CD4-positive, alpha-beta T cell (primary cell): ENCODE measurements around the gene BANF2. TPM values are rescaled to one million over a fixed set of nuclear protein-coding genes. Genes with fewer than 3 reads are reported as not detected.

Experiments used
- ATAC-seq: fragments of 200-7000 bp; cut with Tn5 transposase; one replicate; pipeline ENCODE4 v1.10.0; 2022; ENCODE audit warnings: mild to moderate bottlenecking; ENCODE audit not compliant: poor library complexity
- CTCF ChIA-PET: fragments of 350-600 bp; sonication (Branson Sonifier 250); formaldehyde crosslinking; loops from one replicate; lab custom pipeline; 2021; ENCODE audit warnings: antibody characterized with exemption, inconsistent platforms; lab: Charles Lee
- POLR2A ChIA-PET: fragments of 350-600 bp; sonication (Branson Sonifier 250); formaldehyde crosslinking; loops from one replicate; lab custom pipeline; 2021; ENCODE audit warnings: antibody characterized with exemption, inconsistent platforms; lab: Charles Lee
- DNase-seq, 14 experiments: peaks; one replicate each; pipeline ENCODE4 v3.0.0-alpha.2; 2013 to 2020; ENCODE audit warnings: mixed read lengths in 2 of 14
- H3K27ac ChIP-seq, 2 donors: one replicate each; pipeline versions ENCODE4 v1.5.1 to v1.7.0; 2013; ENCODE audit warnings: low read length in 2 of 2, low read depth in 1 of 2, mild to moderate bottlenecking in 1 of 2
- H3K27me3 ChIP-seq, 2 experiments: 1 replicate in 1 of 2; 2 replicates in 1 of 2; pipeline versions ENCODE4 v1.6.1 to v1.7.0; 2013; ENCODE audit warnings: low read length in 2 of 2, control low read depth in 1 of 2, mild to moderate bottlenecking in 1 of 2, moderate library complexity in 1 of 2; ENCODE audit not compliant: insufficient read depth in 2 of 2, control insufficient read depth in 1 of 2
- H3K36me3 ChIP-seq: one replicate; pipeline ENCODE4 v1.6.1; 2013; ENCODE audit warnings: low read length, control low read depth; ENCODE audit not compliant: insufficient read depth
- H3K4me1 ChIP-seq: one replicate; pipeline ENCODE4 v1.6.1; 2013; ENCODE audit warnings: low read length, control low read depth; ENCODE audit not compliant: insufficient read depth
- H3K4me3 ChIP-seq: one replicate; pipeline ENCODE4 v1.5.1; 2013; ENCODE audit warnings: mild to moderate bottlenecking, low read length, moderate library complexity
- H3K9me3 ChIP-seq, 2 experiments: 1 replicate in 1 of 2; 2 replicates in 1 of 2; pipeline versions ENCODE4 v1.6.1 to v1.7.0; 2013; ENCODE audit warnings: low read length in 2 of 2, mild to moderate bottlenecking in 2 of 2, control low read depth in 1 of 2, moderate library complexity in 1 of 2; ENCODE audit not compliant: control insufficient read depth in 1 of 2, insufficient read depth in 1 of 2
- H3K27ac Mint-ChIP-seq: one replicate; pipeline ENCODE4 v1.8.0; 2020; ENCODE audit warnings: mixed read lengths
- H3K27me3 Mint-ChIP-seq: one replicate; pipeline ENCODE4 v1.8.0; 2021; ENCODE audit warnings: mixed read lengths
- H3K36me3 Mint-ChIP-seq: one replicate; pipeline ENCODE4 v1.8.0; 2021; ENCODE audit warnings: low read depth, mixed read lengths
- H3K4me1 Mint-ChIP-seq: one replicate; pipeline ENCODE4 v1.8.0; 2021; ENCODE audit warnings: low read depth, mixed read lengths
- H3K4me3 Mint-ChIP-seq: one replicate; pipeline ENCODE4 v1.8.0; 2020; ENCODE audit warnings: mild to moderate bottlenecking, mixed read lengths
- H3K9me3 Mint-ChIP-seq: one replicate; pipeline ENCODE4 v1.8.0; 2020; ENCODE audit warnings: mixed read lengths
- CTCF ChIP-seq: fragments of 200-600 bp; IDR thresholded peaks from one replicate; pipeline ENCODE4 v1.8.0; 2022; ENCODE audit warnings: antibody characterized with exemption, mild to moderate bottlenecking
- intact Hi-C, 2 experiments: fragments of 100-400 bp; cut with DNase I in 1 of 2; cut with micrococcal nuclease in 1 of 2; formaldehyde crosslinking; loops; one replicate each; pipeline versions ENCODE4 v1.15.1 to v1.9.0; 2023 to 2025; cut with DNase I, micrococcal nuclease
- total RNA-seq, 174 experiments: library from RNA in 2 of 174; stranded (reverse) in 2 of 174; gene quantifications; one replicate each; pipeline ENCODE4 v1.2.3 and lab custom pipeline; 2021 to 2026

The BANF2 gene
- total RNA-seq, 2 experiments from 2014 or later = not detected

- DNase-seq = no peak
- no peak for TF ChIP-seq CTCF
- H3K4me3 Mint-ChIP-seq = no peak overlapping the region
- ChIA-PET CTCF (no interaction called here), POLR2A (no interaction called here)
- H3K27me3 ChIP-seq = no peaks in the 10 kb centered on the region
- no peaks in the 10 kb centered on the region for H3K9me3 ChIP-seq
- no peak overlapping the region for H3K27ac Mint-ChIP-seq
- H3K4me1 Mint-ChIP-seq = no peaks in the 10 kb centered on the region
- no peaks in the 10 kb centered on the region for H3K4me1 ChIP-seq
- H3K27ac ChIP-seq = no peak overlapping the region
- no peaks in the 10 kb centered on the region for H3K36me3 Mint-ChIP-seq
- ATAC-seq = no peak
- H3K9me3 Mint-ChIP-seq = no peaks in the 10 kb centered on the region
- H3K36me3 ChIP-seq = no peaks in the 10 kb centered on the region
- intact Hi-C loops = no loop called here
- no peaks in the 10 kb centered on the region for H3K27me3 Mint-ChIP-seq
- no peak overlapping the region for H3K4me3 ChIP-seq
These were observed 15.3 kb downstream of the BANF2 start for GRCh38 chr20:17715075-17715474.

GRCh38 chr20:17716331-17716730, 16.6 kb downstream of the BANF2 start:
- Histone ChIP-seq H3K27me3 (no peaks in the 10 kb centered on the region), H3K4me1 (no peaks in the 10 kb centered on the region), H3K36me3 (no peaks in the 10 kb centered on the region), H3K27ac (no peak overlapping the region), H3K9me3 (no peaks in the 10 kb centered on the region), H3K4me3 (no peak overlapping the region)
- H3K36me3 Mint-ChIP-seq = no peaks in the 10 kb centered on the region
- no peak overlapping the region for H3K27ac Mint-ChIP-seq
- no peaks in the 10 kb centered on the region for H3K9me3 Mint-ChIP-seq
- POLR2A ChIA-PET = no interaction called here
- intact Hi-C loops = no loop called here
- TF ChIP-seq CTCF = no peak
- CTCF ChIA-PET = interaction anchor here (0.6 kb wide), 1 partner anchor 543 kb away, joined by 3 read pairs; no protein-coding TSS in a partner anchor
- H3K4me1 Mint-ChIP-seq = no peaks in the 10 kb centered on the region
- ATAC-seq (no peak), DNase-seq (no peak)
- no peak overlapping the region for H3K4me3 Mint-ChIP-seq
- H3K27me3 Mint-ChIP-seq = no peaks in the 10 kb centered on the region

GRCh38 chr20:17720755-17721154, 21.0 kb downstream of the BANF2 start:
- Mint-ChIP-seq H3K27me3 (peaks cover 4% of the 10 kb centered on the region), H3K4me1 (no peaks in the 10 kb centered on the region), H3K4me3 (no peak overlapping the region), H3K9me3 (no peaks in the 10 kb centered on the region), H3K36me3 (no peaks in the 10 kb centered on the region), H3K27ac (no peak overlapping the region)
- ChIA-PET CTCF (no interaction called here), POLR2A (no interaction called here)
- Histone ChIP-seq H3K36me3 (no peaks in the 10 kb centered on the region), H3K4me1 (no peaks in the 10 kb centered on the region), H3K4me3 (no peak overlapping the region), H3K9me3 (no peaks in the 10 kb centered on the region), H3K27me3 (peaks cover 0 to 3% of the 10 kb centered on the region in 2 experiments), H3K27ac (no peak overlapping the region)
- DNase-seq (no peak), ATAC-seq (no peak)
- intact Hi-C loops = no loop called here
- TF ChIP-seq CTCF = no peak
